Stimulated activated CD4-positive, alpha-beta T cell treated with anti-CD3 and anti-CD28 coated beads, TNF-alpha, amount 100 ng/mL, for 48 hours (primary cell): ENCODE data around the gene SLBP.
"Not testable (repeated sequence)": the region's sequence is repeated elsewhere in the genome, so short reads cannot be mapped to it uniquely, and the experiment has no call there.

Source experiments
- DNase-seq, 3 donors: peaks; one replicate each; pipeline ENCODE4 v3.0.0-alpha.2; 2020; ENCODE audit warnings: low read depth in 3 of 3

Gene SLBP

DNA sequence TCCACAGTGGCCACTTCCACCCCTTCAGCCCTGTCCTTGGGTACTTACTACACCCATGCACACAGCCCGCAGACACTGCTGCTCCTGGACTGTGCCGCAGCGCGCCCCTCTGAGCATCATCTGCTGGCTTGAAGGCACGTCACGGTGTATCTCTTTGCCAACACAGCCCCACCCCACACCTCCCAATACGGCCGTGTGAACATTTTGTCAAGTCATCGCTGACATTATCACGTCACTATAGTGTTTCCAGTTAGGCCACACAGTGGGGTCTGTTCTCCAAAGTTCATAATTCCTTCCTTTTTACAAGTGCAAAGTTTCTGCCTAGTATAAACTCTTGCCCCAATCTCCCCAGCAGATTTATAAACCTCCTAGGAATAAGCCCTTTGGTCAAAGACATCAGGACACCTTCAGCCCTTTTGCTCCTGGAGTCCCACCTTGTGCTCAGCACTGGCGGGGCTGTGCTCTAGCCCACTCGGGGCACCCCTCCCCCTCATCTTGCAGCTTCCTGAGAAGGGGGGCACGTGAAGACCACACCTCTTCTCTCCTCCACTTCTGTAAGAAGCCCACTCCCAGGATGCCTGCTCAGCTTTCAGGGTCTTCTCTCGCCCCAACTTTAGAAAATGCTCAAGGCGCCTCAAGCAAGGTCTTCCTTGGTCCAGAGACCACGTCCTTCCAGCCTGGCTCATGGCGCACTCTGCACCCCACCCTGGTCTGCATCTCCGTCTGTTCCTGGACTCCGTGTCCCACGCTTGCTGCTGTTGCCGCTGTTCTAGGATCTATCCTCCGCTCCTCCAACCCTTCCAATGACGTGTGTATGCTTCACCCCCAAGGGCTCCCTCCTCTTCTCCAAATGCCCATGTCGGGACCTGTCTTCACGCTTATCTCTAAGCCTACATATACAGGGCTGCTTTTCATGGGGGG lies 35.3 kb downstream of the SLBP start:
- no peak for DNase-seq

DNA sequence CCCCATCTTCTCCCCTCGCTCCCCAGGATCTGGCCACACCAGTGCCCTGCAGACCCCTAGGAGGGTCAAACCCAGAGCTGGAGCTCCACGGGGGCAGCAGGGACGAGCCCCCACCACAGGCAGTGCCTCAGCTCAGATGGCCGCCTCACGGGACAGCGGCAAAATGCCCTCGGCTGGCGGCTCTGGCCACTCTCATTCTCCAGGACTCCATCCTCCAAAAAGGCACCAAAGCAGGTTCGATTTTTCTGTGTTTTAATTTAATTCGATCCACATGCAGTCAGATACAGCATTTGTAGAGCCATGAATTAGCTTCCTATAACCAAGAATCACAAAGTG lies 36.3 kb downstream of the SLBP start:
- no peak for DNase-seq

DNA sequence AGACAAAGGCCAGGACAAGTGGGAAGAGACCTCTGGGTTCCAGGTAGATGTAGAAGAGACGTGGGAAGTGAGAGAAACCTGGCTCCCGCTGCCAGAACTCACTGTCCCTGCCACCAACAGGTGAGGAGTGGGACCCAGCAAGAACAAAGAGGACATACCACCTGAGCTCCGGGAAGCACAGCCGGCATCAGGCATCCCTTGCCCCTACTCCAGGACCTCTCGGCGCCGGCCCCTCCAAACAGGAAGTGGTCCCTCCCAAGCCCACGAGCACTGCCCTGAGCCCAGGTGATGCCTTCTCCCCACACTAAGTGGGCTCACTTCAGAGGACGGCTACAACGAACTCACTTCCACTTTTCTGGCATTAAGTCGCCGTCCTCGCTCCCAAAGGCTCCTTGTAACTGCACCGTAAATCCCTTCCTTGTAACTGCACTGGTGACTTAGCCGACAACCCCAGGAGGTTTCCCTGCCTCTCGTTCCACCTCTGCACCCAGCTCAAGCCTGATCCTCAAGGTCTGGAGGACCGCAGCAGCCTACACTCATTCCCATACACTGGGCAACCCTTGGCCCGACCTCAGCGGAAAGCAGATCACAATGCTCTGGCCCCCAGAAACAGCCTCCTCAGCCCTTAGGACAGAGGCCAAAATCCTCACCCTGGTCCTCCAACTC lies 36.9 kb downstream of the SLBP start:
- no peak for DNase-seq

DNA sequence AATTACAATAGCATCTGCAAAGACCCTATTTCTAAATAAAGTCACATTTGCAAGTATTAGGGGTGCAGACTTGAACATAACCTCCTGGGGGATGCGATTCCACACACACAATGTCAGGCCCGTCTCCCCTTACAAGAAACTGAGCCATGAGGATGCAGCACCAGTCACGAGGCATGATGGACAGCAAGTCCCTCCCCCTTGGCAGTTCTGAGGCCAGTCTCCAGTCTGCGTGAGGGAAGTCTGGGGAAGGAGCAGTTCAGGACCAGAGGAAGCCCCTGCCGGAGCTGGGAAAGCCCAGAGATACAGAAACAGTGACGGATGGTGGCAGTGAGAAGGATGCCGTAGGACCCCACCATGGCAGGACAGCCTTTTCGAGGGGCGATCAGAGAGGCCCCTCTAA lies 37.4 kb downstream of the SLBP start:
- DNase-seq: no peak

DNA sequence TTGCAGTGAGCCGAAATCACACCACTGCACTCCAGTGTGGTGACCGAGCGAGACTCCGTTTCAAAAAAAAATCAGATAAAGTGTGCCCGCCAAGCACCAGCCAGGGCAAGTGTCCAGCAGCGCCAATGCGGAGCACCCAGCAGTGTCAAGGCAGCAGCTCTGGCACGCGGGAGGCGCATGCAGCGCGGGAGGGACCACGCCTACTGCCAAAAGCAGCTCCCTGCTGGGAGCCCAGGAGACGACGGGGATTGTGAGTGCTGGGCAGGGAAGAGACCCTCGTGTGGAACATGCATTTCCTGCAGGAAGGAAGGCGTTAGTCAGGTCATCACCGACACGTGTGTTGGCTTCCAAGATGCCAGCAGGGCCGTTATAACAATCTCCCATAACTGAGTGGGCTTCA lies 38.4 kb downstream of the SLBP start:
- no peak for DNase-seq

DNA sequence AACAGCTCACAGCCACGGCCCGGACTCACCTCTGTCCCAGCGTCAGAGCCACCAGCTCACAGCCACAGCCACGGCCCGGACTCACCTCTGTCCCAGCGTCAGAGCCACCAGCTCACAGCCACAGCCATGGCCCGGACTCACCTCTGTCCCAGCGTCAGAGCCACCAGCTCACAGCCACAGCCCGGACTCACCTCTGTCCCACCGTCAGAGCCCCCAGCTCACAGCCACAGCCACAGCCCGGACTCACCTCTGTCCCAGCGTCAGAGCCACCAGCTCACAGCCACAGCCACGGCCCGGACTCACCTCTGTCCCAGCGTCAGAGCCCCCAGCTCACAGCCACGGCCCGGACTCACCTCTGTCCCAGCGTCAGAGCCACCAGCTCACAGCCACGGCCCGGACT lies 41.1 kb downstream of the SLBP start:
- DNase-seq: not testable (repeated sequence)

DNA sequence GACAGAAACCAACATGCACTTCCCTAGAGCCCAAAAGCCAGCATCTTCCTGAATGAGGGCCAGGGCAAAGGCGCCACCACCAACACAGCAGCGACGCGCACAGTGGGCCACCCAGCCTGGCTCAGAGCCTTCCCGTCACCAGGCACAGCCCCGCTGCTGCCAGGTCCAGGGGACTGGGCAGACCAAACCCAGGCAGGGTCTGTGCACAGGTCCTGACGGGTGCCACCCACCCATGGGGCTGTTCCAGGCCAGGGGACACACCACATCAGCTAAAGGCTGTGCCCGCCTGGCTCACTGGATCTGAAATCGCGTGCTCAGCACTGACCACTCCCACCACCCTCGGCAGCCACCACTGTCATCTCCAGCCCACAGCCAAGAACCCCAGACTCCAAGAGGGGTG lies 41.8 kb downstream of the SLBP start:
- DNase-seq: no peak

DNA sequence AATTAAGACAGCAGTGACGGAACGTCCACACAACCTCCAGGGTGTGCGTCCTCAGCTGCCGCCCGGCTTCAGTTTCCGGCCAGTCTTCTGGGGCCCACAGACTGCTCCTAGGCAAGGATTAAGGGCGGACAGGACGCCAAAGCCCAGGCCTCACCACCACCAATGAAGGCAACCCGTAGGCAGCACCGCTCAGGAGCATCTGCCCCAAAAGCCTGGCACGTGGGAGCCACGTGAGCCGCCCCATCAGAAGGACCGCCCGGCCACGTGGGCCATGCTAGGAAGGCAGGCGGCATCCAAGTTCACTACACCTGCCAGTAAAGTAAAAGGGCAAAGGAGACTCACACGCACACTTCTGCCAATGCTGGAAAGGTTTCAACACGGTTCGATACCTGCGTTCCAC lies 42.3 kb downstream of the SLBP start:
- no peak for DNase-seq

DNA sequence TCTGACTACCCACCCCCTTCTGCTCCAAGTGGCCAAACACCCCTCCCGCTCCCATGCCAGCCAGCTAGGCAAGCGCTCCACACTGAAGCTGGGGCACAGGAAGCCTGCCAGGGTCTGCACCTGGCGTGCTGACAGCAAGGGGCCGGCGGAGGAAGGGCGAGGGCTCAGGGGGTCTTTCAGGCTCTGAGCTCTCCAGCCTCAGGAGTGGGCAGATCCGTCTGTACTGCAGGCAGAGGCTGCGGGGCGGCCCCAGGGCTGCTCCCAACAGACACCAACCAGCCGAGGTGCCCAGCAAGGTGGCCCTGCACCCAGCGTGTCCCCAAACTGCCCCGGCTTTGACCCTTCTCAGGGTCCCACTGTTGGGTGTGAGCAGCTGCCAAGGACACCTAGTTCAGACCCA lies 42.8 kb downstream of the SLBP start:
- no peak for DNase-seq

DNA sequence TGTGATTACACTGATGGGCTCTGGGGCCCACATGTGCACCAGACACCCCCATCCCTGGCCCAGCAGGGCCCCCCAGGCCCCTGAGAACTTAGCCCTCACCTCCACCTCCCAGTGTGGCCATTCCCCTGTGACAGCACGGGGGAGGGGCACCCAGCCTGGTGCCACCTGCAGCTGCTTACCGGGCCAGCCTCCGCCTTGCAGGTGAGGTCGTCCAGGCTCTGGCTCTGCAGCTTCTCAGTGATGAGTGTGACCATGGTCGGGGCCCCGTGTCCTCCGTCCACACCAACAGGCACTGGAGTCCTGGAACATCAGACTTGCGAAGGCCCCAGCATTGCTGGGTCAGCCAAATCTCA lies 43.7 kb downstream of the SLBP start:
- no peak for DNase-seq

DNA sequence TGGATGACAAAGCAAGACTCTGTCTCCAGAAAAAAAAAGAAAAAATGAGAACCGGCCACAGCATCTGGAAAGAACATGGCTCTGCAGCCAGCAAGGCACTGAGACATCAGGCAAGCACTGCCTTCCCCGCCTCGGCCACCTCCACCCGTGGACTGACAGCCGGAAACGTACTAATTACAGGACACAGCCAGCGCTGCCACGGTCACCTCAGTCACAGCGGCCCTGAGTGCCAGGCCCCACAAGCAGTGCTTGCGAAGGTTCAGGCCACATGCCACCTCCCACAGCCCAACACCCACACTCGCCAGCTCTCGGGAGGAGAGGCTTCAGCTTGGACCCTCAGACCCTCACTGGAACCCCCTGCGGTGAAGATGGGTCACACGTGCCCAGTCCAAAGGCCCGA lies 44.8 kb downstream of the SLBP start:
- DNase-seq: no peak

DNA sequence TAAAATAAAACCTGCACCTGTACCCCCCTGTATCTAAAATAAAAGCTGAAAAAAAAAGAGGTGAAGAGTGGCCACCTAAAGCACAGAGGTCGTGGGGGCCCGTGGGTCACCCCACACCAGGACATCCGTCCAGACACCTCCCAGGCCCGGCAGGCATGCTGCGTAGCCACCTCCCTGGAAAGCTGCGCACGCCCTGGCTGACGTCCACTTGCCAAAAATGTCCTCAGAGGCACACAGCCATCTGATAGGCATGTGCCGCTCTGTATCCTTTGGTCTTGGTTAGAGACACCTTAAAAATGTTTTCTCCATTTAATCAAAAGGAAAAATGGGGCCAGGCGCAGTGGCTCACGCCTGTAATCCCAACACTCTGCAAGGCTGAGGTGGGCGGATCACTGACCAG lies 45.7 kb downstream of the SLBP start:
- DNase-seq: no peak

DNA sequence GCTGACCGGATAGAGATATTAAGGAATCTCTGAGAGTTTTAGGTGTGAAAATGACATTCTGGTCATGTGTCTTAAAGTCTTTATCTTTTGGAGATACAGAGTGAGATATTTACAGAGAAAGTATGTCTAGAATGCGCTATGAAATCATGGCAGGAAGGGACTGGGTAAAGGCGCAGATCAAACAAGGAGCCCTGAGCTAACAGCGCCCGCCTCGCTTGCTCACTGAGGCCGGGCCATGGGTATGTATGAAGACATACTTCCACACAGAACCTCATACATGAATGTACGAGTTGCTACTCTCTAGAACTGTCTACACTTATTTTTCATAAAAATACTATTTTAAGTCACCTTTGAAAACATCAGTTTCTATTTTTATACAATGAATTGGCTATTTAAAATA lies 48.0 kb downstream of the SLBP start:
- no peak for DNase-seq

DNA sequence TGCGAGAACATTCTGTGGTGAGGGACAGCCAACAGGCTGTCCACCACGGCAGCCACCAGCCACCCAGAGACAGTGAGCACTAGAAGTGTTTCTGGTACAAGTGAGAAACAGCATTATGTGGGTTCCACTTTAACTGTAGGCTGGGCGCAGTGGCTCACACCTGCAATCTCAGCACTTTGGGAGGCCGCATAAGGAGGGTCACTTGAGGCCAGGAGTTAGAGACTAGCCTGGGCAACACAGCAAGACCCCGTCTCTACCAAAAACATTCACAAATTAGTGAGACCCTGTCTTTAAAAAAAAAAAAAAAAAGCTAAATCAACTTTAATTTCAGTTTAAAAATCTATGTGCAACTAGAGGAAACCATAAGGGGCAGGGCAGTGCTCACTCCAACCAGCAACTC lies 48.6 kb downstream of the SLBP start:
- DNase-seq: no peak

DNA sequence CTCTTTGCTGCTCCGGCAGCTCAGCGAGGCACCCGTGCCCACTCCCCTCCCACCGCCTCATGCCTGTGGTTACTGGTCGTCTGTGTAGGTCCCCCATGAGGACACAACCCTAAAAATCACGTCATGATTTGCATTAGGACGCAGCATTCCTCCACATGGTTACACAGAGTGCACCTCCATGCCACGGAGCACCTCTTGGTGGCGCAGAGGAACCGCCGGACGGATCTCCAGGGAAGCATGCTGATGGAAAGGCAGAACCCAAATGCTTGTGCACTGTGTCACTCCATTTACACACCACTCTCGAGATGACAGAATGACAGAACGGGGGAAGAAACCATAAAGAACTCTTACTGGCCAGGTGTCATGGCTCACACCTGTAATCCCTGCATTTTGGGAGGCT lies 50.4 kb downstream of the SLBP start:
- DNase-seq: no peak

DNA sequence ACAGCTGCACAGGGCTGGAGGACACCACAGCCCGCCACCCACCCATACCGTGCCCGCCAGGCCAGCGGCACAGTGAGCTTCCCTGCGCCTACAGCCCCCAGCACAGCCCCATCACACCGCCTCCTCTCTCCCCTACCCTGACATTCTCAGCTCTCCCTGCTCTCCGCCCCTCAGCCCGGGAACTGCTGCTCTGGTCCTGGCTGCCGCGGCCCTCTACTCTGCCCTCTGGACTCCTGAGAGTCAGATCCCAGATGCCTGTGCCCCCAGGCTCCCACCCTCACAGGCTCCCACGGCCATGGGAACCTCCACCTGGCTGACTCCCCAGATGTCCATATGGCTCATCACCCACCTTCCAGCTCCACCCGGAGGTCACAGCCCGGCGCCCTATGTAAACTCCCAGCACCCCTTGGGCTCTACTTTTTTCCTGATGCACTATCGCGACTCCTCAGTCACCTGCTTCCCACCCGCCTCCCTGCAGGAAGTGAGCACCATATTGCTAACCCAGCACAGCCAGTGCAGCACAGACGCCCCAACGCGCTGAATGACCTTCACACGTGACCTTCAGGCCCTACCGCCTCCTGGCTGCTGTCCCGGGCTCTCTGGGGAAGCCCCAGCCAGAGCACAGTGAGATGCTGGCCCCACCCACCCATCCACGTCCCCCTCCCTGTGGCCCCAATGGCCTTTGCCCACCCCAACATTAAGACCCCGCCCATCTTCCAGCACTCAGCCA lies 51.0 kb downstream of the SLBP start:
- no peak for DNase-seq

DNA sequence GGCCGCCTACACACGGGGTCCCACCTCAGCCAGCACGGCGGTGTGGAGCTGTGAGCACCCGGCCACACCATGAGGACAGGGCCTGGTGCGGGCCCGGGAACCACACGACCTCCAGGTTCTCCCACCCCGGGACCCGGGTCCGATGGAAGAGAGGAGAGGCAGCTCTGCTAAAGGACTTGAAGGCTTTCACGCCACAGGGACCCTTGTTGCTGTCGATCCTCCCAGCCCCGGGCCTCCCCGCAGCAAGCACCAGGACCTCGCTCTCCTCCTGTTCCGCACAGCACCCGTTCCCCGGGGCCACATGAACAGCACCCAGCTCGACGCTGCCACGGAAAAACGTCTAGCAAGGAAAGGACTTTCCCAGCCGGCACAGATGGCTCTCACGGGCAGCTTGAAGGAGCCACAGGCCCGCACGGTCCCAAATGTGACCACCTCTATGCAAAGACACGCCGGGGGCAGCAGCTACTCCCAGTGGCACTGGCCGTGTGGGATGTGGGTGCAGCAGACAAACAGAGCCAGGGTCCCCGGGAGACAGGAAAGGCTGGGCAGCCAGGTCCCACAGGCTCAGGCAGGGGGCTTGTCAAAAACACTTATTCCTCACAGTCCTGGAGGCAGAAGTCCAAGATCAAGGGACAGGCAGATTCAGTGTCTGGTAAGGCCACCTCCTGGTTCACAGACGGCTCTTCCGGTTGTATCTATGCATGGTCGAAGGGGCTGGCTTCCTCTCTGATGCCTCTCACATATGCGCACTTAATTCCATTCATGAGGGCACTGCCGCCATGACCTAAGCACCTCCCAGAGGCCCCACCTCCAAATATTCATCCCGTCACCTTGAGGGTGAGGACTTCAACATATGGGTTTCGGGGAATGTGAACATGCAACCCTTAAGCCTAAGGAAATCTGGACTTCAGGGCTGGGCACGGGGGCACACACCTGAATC lies 52.7 kb downstream of the SLBP start:
- no peak for DNase-seq

DNA sequence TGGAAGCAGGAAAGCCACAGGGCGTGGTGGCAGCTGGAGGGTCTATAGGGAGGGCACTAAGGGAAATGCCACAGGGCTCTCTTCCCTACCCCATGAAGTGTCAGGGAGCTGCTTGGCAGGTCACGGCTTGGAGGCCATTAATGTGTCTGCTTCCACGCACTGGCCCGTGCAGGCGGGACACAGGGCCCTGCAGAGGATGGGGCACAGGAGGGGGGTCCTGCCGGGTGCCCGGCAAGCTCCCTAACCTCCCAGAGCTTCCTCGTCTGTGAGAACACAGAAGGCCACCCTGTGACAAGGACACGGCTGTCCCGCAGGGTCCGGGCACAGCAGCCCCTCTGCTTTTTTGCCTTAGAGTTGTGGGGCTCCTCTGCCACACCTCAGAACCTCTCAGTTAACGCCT lies 53.5 kb downstream of the SLBP start:
- no peak for DNase-seq

DNA sequence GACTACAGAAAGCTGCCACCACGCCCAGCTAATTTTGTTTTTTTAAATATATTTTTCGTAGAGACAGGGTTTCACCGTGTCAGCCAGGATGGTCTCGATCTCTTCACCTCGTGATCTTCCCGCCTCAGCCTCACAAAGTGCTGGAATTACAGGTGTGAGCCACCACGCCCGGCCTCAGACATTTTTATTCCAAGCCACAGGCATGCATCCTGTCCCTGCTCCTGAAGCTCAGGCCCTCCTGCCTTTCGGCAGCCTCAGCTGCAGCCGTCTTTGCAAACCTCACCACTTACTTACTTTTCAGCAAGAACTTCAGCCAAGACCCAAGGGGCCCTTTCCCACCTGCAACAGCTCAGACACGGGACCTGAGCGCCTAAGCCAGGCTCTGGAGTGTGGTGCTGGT lies 54.0 kb downstream of the SLBP start:
- no peak for DNase-seq

DNA sequence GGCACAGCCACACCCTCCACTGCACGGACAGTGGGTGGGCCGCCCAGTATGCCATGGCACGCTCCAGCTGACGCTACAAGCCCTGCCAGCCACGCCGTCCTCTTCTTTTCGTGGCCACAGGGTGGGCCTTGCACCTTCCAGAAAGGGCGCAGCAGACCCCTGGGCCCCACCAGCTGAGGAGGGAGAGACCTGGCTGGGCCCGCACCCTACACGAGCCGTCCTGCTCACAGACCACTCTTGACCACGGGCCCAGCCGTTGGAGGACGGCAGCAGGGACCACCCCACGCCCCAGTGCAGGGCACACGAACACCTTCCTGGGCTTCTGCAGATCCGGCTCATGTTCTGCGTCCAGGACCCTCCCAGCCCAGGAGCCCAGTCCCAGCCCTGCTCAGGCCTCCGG lies 55.1 kb downstream of the SLBP start:
- no peak for DNase-seq

DNA sequence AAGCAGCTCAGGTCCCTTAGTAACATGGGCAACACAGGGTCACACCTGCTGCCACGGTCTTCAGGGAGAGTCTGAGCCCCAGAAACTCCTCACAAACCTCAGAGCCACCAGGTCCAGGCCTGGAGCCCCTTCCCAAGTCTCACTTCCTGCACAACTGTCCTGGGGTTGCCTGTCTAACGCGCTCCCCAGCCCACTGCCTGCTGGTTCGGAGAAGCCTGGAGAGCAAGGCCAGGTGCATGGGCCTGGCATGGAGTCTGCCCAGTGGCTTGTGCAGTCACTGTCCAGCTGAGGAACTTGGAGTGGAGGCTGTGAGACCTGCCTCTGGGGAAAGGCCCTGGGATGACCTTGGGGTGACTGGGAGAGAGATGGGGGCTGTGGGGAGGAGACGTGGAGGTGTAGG lies 56.0 kb downstream of the SLBP start:
- DNase-seq: no peak

DNA sequence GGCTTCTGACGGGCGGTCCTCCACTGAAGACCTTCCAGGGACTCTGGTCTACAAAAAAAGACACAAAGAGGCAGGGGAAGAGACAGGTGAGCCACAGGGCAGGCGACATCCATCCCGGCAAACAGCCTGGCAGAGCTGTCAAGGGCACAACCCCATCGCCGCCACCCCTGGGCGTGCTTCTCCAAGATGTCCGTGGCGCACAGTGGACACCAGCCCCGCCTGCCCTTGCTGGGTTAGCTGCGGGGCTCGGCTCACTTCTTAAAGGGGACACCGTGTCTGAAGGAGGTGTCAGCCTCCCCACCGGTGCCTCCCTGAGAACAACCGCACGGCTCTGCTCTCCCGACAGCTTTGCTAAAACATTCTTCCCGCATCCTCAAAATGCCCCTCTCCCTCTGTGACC lies 56.4 kb downstream of the SLBP start:
- DNase-seq: no peak
